ENCODE data around the gene IGF1R.

The IGF1R gene

GRCh38 chr15:98855815-98856531, 207.6 kb downstream of the IGF1R start:
- TF ChIP-seq CTCF (conservative IDR thresholded peaks at IDR 0.05) (no peak), ZFX (IDR thresholded peaks at IDR 0.05) (no peak)
- no peak overlapping the region for H3K27ac ChIP-seq

- H3K27ac ChIP-seq = no peak overlapping the region
- TF ChIP-seq ZFX (IDR thresholded peaks at IDR 0.05) (no peak), CTCF (conservative IDR thresholded peaks at IDR 0.05) (no peak)
These were observed 208.2 kb downstream of the IGF1R start for GRCh38 chr15:98856532-98856907.

- TF ChIP-seq ZFX (IDR thresholded peaks at IDR 0.05) = no peak
- no peak for TF ChIP-seq CTCF (conservative IDR thresholded peaks at IDR 0.05)
- H3K27ac ChIP-seq = no peak overlapping the region
These were observed 210.3 kb downstream of the IGF1R start for GRCh38 chr15:98858610-98859023.

- no peak overlapping the region for H3K27ac ChIP-seq
- no peak for TF ChIP-seq ZFX (IDR thresholded peaks at IDR 0.05)
- TF ChIP-seq CTCF (conservative IDR thresholded peaks at IDR 0.05) = no peak
These were observed 210.8 kb downstream of the IGF1R start for GRCh38 chr15:98859149-98859548.

- TF ChIP-seq CTCF (conservative IDR thresholded peaks at IDR 0.05) (no peak), ZFX (IDR thresholded peaks at IDR 0.05) (no peak)
- H3K27ac ChIP-seq = no peak overlapping the region
These were observed 212.1 kb downstream of the IGF1R start for GRCh38 chr15:98860281-98861041.

GRCh38 chr15:98861188-98861587, 212.8 kb downstream of the IGF1R start:
- no peak overlapping the region for H3K27ac ChIP-seq
- TF ChIP-seq ZFX (IDR thresholded peaks at IDR 0.05) = no peak
- TF ChIP-seq CTCF (conservative IDR thresholded peaks at IDR 0.05) = no peak

- TF ChIP-seq ZFX (IDR thresholded peaks at IDR 0.05) (no peak), CTCF (conservative IDR thresholded peaks at IDR 0.05) (no peak)
- no peak overlapping the region for H3K27ac ChIP-seq
These were observed 215.6 kb downstream of the IGF1R start for GRCh38 chr15:98863983-98864382.
